HepG2 (cell line): Measurements from ENCODE around the gene FGD2. TPM values are rescaled to one million over a fixed set of nuclear protein-coding genes. Genes with fewer than 3 reads are reported as not detected.

Source experiments
- ATAC-seq: fragments of 200-7000 bp; cut with Tn5 transposase; 3 replicates; pipeline ENCODE4 v1.9.1; 2020; ENCODE audit warnings: mild to moderate bottlenecking, moderate library complexity
- BruUV-seq: library from RNA; stranded (reverse); fragments of 400-500 nt; replicated peaks from 2 replicates; lab custom pipeline; 2021; lab: Mats Ljungman, UMichigan
- CTCF ChIA-PET: fragments of 300-600 bp; formaldehyde crosslinking; extraction: SDS; loops from one replicate; lab custom pipeline; 2021; ENCODE audit warnings: low total read pairs, inconsistent platforms, low intra/inter-chr PET ratio; lab: Yijun Ruan, JAX
- POLR2A ChIA-PET: fragments of 350-600 bp; sonication (Branson Sonifier 250); formaldehyde crosslinking; loops from one replicate; lab custom pipeline; 2020; ENCODE audit warnings: antibody characterized with exemption, inconsistent platforms; lab: Yijun Ruan, JAX
- DNase-seq: peaks from one replicate; pipeline ENCODE4 v3.0.0-alpha.2; 2015; ENCODE audit warnings: low spot score
- FAIRE-seq: peaks from 3 replicates; lab custom pipeline; 2011; peaks lifted over from hg19 to GRCh38; lab: Jason Lieb, UNC
- H2AFZ ChIP-seq: one replicate; pipeline ENCODE4 v1.6.1; 2011; ENCODE audit warnings: low read length, inconsistent platforms
- H3K27ac ChIP-seq: fragments of 300-600 bp; 3 replicates; pipeline ENCODE4 v1.8.0; 2011; ENCODE audit warnings: mixed run types, mild to moderate bottlenecking, mixed read lengths, low read length, inconsistent platforms; ENCODE audit not compliant: insufficient read depth; ENCODE audit errors: extremely low read length
- H3K27me3 ChIP-seq, 2 experiments: fragments of 200-600 bp in 1 of 2; 2 replicates in 1 of 2; 3 replicates in 1 of 2; pipeline versions ENCODE4 v1.6.0 to v1.8.0; 2011; ENCODE audit warnings: low read length in 2 of 2, mild to moderate bottlenecking in 2 of 2, moderate library complexity in 2 of 2, inconsistent platforms in 1 of 2; ENCODE audit not compliant: insufficient read depth in 2 of 2, control insufficient read depth in 1 of 2
- H3K36me3 ChIP-seq, 2 experiments: fragments of 200-600 bp in 1 of 2; replicated peaks in 1 of 2; 2 replicates in 1 of 2; 3 replicates in 1 of 2; pipeline versions ENCODE4 v1.5.1 to v1.8.0; 2011; ENCODE audit warnings: low read length in 2 of 2, inconsistent platforms in 1 of 2; ENCODE audit not compliant: insufficient read depth in 2 of 2, control insufficient read depth in 1 of 2
- H3K4me1 ChIP-seq: 2 replicates; pipeline ENCODE4 v1.5.1; 2012; ENCODE audit warnings: low read length, inconsistent platforms; ENCODE audit not compliant: insufficient read depth
- H3K4me2 ChIP-seq: 2 replicates; pipeline ENCODE4 v1.6.0; 2011; ENCODE audit warnings: low read depth, low read length, inconsistent platforms
- H3K4me3 ChIP-seq, 3 experiments: fragments of 200-600 bp in 1 of 3; sonication (generic), shearing (Covaris generic) in 1 of 3; replicated peaks in 1 of 3; 2 replicates each; pipeline ENCODE4 v1.5.1; 2011 to 2016; ENCODE audit warnings: low read length in 3 of 3, inconsistent platforms in 2 of 3, low read depth in 2 of 3, mild to moderate bottlenecking in 2 of 3, control low read depth in 1 of 3, mixed read lengths in 1 of 3; ENCODE audit not compliant: insufficient read depth in 1 of 3
- H3K79me2 ChIP-seq: one replicate; pipeline ENCODE4 v1.6.1; 2011; ENCODE audit warnings: low read length, inconsistent platforms; ENCODE audit not compliant: insufficient read depth
- H3K9ac ChIP-seq: 2 replicates; pipeline ENCODE4 v1.6.0; 2011; ENCODE audit warnings: mild to moderate bottlenecking, low read depth, low read length, inconsistent platforms; ENCODE audit not compliant: insufficient read depth
- H3K9me3 ChIP-seq: 2 replicates; pipeline ENCODE4 v1.5.1; 2012; ENCODE audit warnings: mild to moderate bottlenecking, low read length
- H4K20me1 ChIP-seq: 2 replicates; pipeline ENCODE4 v1.6.0; 2011; ENCODE audit warnings: inconsistent platforms, mild to moderate bottlenecking, low read length, moderate library complexity; ENCODE audit not compliant: insufficient read depth
- AHR ChIP-seq: IDR thresholded peaks from 2 replicates; pipeline ENCODE4 v1.6.1; 2018; ENCODE audit warnings: missing genetic modification reagents, missing compliant biosample characterization
- FIP1L1 ChIP-seq: fragments of 200-400 bp; formaldehyde crosslinking; IDR thresholded peaks from 2 replicates; pipeline ENCODE4 v1.6.1; 2018; ENCODE audit warnings: low read depth, mild to moderate bottlenecking, low read length, moderate library complexity, borderline replicate concordance; ENCODE audit not compliant: insufficient read depth
- GLMP ChIP-seq: sonication (generic); formaldehyde crosslinking; IDR thresholded peaks from 2 replicates; pipeline ENCODE4 v1.9.0; 2021; ENCODE audit warnings: missing genetic modification reagents, mild to moderate bottlenecking, borderline replicate concordance
- MAZ ChIP-seq, 2 experiments: sonication (generic) in 1 of 2; formaldehyde crosslinking in 1 of 2; IDR thresholded peaks; 2 replicates each; pipeline versions ENCODE4 v1.5.0 to v1.6.1; 2012 to 2020; ENCODE audit warnings: low read depth in 2 of 2, mild to moderate bottlenecking in 2 of 2, borderline replicate concordance in 1 of 2, improper control_type of control experiment in 1 of 2, low read length in 1 of 2, missing genetic modification reagents in 1 of 2, moderate library complexity in 1 of 2
- SATB2 ChIP-seq: sonication (generic); formaldehyde crosslinking; IDR thresholded peaks from 2 replicates; pipeline ENCODE4 v1.5.0; 2020; ENCODE audit warnings: missing genetic modification reagents
- ZBTB26 ChIP-seq: IDR thresholded peaks from 2 replicates; pipeline ENCODE4 v1.6.1; 2016; ENCODE audit warnings: missing compliant biosample characterization, missing genetic modification reagents, borderline replicate concordance
- ZNF431 ChIP-seq: sonication (generic); formaldehyde crosslinking; IDR thresholded peaks from 2 replicates; pipeline ENCODE4 v1.9.0; 2022; ENCODE audit warnings: missing genetic modification reagents, low read depth, mild to moderate bottlenecking, borderline replicate concordance
- ZNF432 ChIP-seq: sonication (generic); formaldehyde crosslinking; IDR thresholded peaks from 2 replicates; pipeline ENCODE4 v1.5.0; 2020; ENCODE audit warnings: missing genetic modification reagents, mild to moderate bottlenecking, borderline replicate concordance
- ZNF441 ChIP-seq: sonication (generic); formaldehyde crosslinking; IDR thresholded peaks from 2 replicates; pipeline ENCODE4 v1.7.0; 2021; ENCODE audit warnings: missing genetic modification reagents, borderline replicate concordance
- ZNF572 ChIP-seq: sonication (generic); formaldehyde crosslinking; IDR thresholded peaks from 2 replicates; pipeline ENCODE4 v1.5.1; 2020; ENCODE audit warnings: mild to moderate bottlenecking, missing genetic modification reagents
- WGBS: methylation state at CpG from one replicate; pipeline ENCODE4 v1.1.6; 2017; ENCODE audit warnings: low lambda C conversion rate; 5-methylcytosine and 5-hydroxymethylcytosine counted together
- in situ Hi-C: cut with HindIII; loops from 2 replicates; pipeline ENCODE4 v1.10.0; 2017; ENCODE audit warnings: low pct_unique_long_range_greater_than_20kb; ENCODE audit not compliant: extremely low pct_ligation_motif_present
- intact Hi-C: fragments of 100-400 bp; cut with micrococcal nuclease; formaldehyde crosslinking; loops from one replicate; pipeline ENCODE4 v1.10.0; 2022; ENCODE audit not compliant: unreplicated experiment
- polyA plus RNA-seq, 8 experiments: library from polyadenylated mRNA; depleted of rRNA in 3 of 8; stranded (reverse) in 7 of 8; unstranded in 1 of 8; fragments of >200 nt; fragmentation: Illumina TruSeq in 4 of 8; extraction: Trizol in 4 of 8; gene quantifications; 2 replicates each; pipeline versions ENCODE4 v1.2.1 to v1.2.3, GENCODE V29; 2011 to 2016; ENCODE audit warnings: low read depth in 4 of 8, missing spikeins in 1 of 8, mixed read lengths in 1 of 8; ENCODE audit not compliant: insufficient read depth in 1 of 8
- total RNA-seq, 5 experiments: library from RNA; depleted of rRNA; stranded (reverse); fragments of >200 nt; fragmentation: Illumina TruSeq; extraction: Trizol; gene quantifications; 2 replicates each; pipeline ENCODE4 v1.2.3, GENCODE V29; 2016; ENCODE audit warnings: low read depth in 1 of 5
- TF ChIP-seq, protein P1 (sequence below): sonication (generic); formaldehyde crosslinking; IDR thresholded peaks from 2 replicates; pipeline ENCODE4 v1.4.0; 2020; ENCODE audit warnings: missing genetic modification reagents

The FGD2 gene
- total and polyA plus RNA-seq, 2 of the 13 experiments (the other 11 are each of a cell fraction or from before 2014, with no cell fraction given), result not detected

DNA sequence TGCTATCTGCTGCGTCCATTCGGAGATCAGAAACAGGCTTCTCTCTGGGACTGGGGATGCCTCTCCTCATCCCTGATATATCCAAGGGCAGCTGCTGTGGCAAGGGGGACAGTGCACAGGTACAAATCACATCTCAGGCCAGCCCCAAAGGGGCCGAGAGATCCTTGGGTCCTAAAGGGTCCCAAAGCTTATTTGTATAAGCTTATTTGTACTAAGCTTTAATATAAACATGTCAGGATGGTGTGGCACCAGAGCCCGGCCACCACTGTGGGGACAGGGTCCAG is 45.3 kb downstream of the FGD2 start:
- FAIRE-seq (no peak), DNase-seq (no peak), ATAC-seq (peak; percentile 5; the same call in 2 of the 3 replicates)
- BruUV-seq, result no TSS peak
- Histone ChIP-seq H3K27me3 (peaks cover 2 to 17% of the 10 kb centered on the region in 2 experiments; a peak in 4 of 5 replicates), H4K20me1 (no peaks in the 10 kb centered on the region), H3K36me3 (no peaks in the 10 kb centered on the region), H3K4me2 (peak overlapping the region; percentile 77), H3K27ac (no peak overlapping the region), H2AFZ (no peak overlapping the region), H3K79me2 (no peaks in the 10 kb centered on the region), H3K4me3 (peak overlapping the region in 1 of 3 experiments; percentile 64; a peak in 1 of 6 replicates), H3K4me1 (peaks cover 72% of the 10 kb centered on the region), H3K9me3 (no peaks in the 10 kb centered on the region), H3K9ac (no peak overlapping the region)
- ChIA-PET POLR2A (interaction anchor here (0.9 to 4.1 kb wide), 14 partner anchors 9 to 159 kb away, joined by 3 to 73 read pairs (median 8); partner anchors contain the start of gene PIM1), CTCF (interaction anchor here (1.0 to 3.1 kb wide), 7 partner anchors 9 to 160 kb away, joined by 3 to 72 read pairs (median 7); no protein-coding TSS in a partner anchor)
- 24% methylated on average over 3 of the region's 4 CpGs for WGBS
- in situ Hi-C loops, result loop anchor here (5.0 kb wide), 3 partner anchors 52 to 157 kb away; partner anchors contain the start of gene PIM1
- intact Hi-C loops, result loop anchor here (1.0 to 5.0 kb wide), 4 partner anchors 22 to 160 kb away; no protein-coding TSS in a partner anchor
- 0 out of 2 replicates have a peak, but pooled peaks have one; percentile 34 for TF ChIP-seq ZNF432 (CRISPR knock-in tag)
- no peak for TF ChIP-seq MAZ (IDR thresholded peaks at IDR 0.05; ENCODE audit: borderline replicate concordance, low read depth, low read length)
- TF ChIP-seq MAZ (CRISPR knock-in tag; IDR thresholded peaks at IDR 0.05; ENCODE audit: low read depth), result no peak
- TF ChIP-seq AHR (CRISPR knock-in tag), result no peak
- 0 out of 2 replicates have a peak, but pooled peaks have one; percentile 27 for TF ChIP-seq ZBTB26 (CRISPR knock-in tag)
- TF ChIP-seq ZNF441 (CRISPR knock-in tag), result 0 out of 2 replicates have a peak, but pooled peaks have one; percentile 13
- no peak for TF ChIP-seq SATB2
- TF ChIP-seq, protein P1, sequence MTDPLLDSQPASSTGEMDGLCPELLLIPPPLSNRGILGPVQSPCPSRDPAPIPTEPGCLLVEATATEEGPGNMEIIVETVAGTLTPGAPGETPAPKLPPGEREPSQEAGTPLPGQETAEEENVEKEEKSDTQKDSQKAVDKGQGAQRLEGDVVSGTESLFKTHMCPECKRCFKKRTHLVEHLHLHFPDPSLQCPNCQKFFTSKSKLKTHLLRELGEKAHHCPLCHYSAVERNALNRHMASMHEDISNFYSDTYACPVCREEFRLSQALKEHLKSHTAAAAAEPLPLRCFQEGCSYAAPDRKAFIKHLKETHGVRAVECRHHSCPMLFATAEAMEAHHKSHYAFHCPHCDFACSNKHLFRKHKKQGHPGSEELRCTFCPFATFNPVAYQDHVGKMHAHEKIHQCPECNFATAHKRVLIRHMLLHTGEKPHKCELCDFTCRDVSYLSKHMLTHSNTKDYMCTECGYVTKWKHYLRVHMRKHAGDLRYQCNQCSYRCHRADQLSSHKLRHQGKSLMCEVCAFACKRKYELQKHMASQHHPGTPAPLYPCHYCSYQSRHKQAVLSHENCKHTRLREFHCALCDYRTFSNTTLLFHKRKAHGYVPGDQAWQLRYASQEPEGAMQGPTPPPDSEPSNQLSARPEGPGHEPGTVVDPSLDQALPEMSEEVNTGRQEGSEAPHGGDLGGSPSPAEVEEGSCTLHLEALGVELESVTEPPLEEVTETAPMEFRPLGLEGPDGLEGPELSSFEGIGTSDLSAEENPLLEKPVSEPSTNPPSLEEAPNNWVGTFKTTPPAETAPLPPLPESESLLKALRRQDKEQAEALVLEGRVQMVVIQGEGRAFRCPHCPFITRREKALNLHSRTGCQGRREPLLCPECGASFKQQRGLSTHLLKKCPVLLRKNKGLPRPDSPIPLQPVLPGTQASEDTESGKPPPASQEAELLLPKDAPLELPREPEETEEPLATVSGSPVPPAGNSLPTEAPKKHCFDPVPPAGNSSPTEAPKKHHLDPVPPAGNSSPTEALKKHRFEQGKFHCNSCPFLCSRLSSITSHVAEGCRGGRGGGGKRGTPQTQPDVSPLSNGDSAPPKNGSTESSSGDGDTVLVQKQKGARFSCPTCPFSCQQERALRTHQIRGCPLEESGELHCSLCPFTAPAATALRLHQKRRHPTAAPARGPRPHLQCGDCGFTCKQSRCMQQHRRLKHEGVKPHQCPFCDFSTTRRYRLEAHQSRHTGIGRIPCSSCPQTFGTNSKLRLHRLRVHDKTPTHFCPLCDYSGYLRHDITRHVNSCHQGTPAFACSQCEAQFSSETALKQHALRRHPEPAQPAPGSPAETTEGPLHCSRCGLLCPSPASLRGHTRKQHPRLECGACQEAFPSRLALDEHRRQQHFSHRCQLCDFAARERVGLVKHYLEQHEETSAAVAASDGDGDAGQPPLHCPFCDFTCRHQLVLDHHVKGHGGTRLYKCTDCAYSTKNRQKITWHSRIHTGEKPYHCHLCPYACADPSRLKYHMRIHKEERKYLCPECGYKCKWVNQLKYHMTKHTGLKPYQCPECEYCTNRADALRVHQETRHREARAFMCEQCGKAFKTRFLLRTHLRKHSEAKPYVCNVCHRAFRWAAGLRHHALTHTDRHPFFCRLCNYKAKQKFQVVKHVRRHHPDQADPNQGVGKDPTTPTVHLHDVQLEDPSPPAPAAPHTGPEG (CRISPR knock-in tag), result no peak
- TF ChIP-seq FIP1L1, result no peak
- TF ChIP-seq GLMP (CRISPR knock-in tag), result 0 out of 2 replicates have a peak, but pooled peaks have one; percentile 9
- no peak for TF ChIP-seq ZNF431 (CRISPR knock-in tag)
- TF ChIP-seq ZNF572 (CRISPR knock-in tag), result peak; percentile 7; the same call in 1 of the 2 replicates
